Stimulated activated naive CD8-positive, alpha-beta T cell treated with anti-CD3 and anti-CD28 coated beads, Interleukin-15, Interleukin-2, amounts not matched to agents 100 ng/mL and 50 ng/mL, for 24 hours (primary cell): ENCODE measurements around the gene CENPX.
"Not testable (repeated sequence)": the region's sequence is repeated elsewhere in the genome, so short reads cannot be mapped to it uniquely, and the experiment has no call there.

Source experiments
- H3K27ac Mint-ChIP-seq: one replicate; pipeline ENCODE4 v1.8.0; 2021; ENCODE audit warnings: mild to moderate bottlenecking, mixed read lengths
- H3K27me3 Mint-ChIP-seq: one replicate; pipeline ENCODE4 v1.8.0; 2021; ENCODE audit warnings: mixed read lengths
- H3K36me3 Mint-ChIP-seq: one replicate; pipeline ENCODE4 v1.8.0; 2021; ENCODE audit warnings: low read depth, mixed read lengths
- H3K4me1 Mint-ChIP-seq: one replicate; pipeline ENCODE4 v1.8.0; 2021; ENCODE audit warnings: low read depth, mixed read lengths
- H3K4me3 Mint-ChIP-seq: one replicate; pipeline ENCODE4 v1.8.0; 2021; ENCODE audit warnings: mild to moderate bottlenecking, mixed read lengths
- H3K9me3 Mint-ChIP-seq: one replicate; pipeline ENCODE4 v1.8.0; 2021; ENCODE audit warnings: mixed read lengths

Gene CENPX

GRCh38 chr17:82050152-82050760, 27.6 kb upstream of the CENPX start:
- H3K4me3 Mint-ChIP-seq = peak overlapping the region; percentile 87
- H3K9me3 Mint-ChIP-seq = no peaks in the 10 kb centered on the region
- H3K4me1 Mint-ChIP-seq = peaks cover 18% of the 10 kb centered on the region
- no peak overlapping the region for H3K27ac Mint-ChIP-seq
- no peaks in the 10 kb centered on the region for H3K27me3 Mint-ChIP-seq
- H3K36me3 Mint-ChIP-seq = peaks cover 4% of the 10 kb centered on the region

DNA sequence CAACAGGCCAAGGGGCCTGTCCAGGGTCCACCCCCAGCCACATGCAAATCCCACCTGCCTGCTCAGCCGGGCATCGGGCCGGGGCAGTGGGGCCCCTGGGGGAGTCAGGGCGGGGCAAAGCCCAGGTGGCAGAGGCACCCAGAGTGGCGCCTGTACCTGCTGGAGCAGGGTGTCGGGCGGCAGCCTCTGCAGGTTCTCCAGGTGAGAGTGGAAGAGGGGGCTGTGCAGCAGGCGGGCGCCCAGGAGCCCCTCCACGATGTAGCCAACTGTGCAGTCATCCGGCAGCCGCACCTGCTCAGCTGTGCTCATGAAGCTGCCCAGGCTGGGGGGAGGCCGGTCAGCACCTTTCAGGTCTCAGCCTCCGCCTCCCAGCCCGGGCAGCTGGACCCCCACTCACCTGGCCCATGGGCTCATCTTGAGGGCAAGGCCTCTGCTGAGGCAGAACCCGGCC, 26.9 kb upstream of the CENPX start:
- Mint-ChIP-seq H3K4me3 (no peak overlapping the region), H3K27ac (no peak overlapping the region), H3K36me3 (no peaks in the 10 kb centered on the region), H3K9me3 (no peaks in the 10 kb centered on the region), H3K4me1 (peaks cover 18% of the 10 kb centered on the region), H3K27me3 (no peaks in the 10 kb centered on the region)

DNA sequence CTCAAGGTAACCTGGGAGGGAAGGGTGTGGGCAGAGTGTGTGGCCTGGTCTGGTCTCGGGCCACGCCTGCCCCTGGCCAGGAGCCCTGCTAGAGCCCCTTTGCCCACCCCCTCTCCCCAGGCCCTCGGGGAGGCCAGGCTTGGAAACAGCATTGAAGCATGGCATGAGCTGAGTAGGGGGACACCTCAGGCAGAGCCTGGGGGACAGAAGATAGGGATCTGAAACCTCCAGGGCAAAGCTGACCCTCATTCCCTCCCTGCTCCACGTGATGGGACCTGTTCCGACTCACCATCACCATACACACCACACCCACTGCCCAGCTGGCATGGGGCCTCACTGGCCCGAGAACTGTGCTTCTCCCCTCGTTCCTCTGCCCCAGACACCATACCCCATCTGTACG, 26.4 kb upstream of the CENPX start:
- H3K27ac Mint-ChIP-seq = no peak overlapping the region
- H3K4me1 Mint-ChIP-seq = peaks cover 18% of the 10 kb centered on the region
- H3K9me3 Mint-ChIP-seq = no peaks in the 10 kb centered on the region
- no peaks in the 10 kb centered on the region for H3K27me3 Mint-ChIP-seq
- no peaks in the 10 kb centered on the region for H3K36me3 Mint-ChIP-seq
- no peak overlapping the region for H3K4me3 Mint-ChIP-seq

DNA sequence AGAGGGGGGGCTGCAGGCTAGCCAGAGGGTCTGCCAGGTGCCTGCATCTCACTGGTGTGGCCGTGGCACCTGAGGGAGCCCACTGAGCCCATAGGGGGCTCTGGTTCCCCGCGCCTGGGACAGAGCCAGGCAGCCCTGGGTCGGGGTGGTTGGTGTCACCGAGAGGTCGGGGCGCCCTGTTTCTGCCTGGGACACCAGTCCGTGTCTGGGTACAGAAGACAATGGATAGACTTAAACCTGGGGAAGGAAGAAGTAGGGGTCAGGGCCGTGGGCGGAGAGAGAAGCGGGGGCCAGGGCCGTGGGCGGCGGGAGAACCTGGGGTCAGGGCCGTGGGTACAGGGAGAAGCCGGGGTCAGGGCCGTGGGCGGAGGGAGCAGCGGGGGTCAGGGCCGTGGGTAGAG, 25.9 kb upstream of the CENPX start:
- H3K4me1 Mint-ChIP-seq = peaks cover 17% of the 10 kb centered on the region
- no peak overlapping the region for H3K4me3 Mint-ChIP-seq
- no peak overlapping the region for H3K27ac Mint-ChIP-seq
- no peaks in the 10 kb centered on the region for H3K36me3 Mint-ChIP-seq
- no peaks in the 10 kb centered on the region for H3K9me3 Mint-ChIP-seq
- no peaks in the 10 kb centered on the region for H3K27me3 Mint-ChIP-seq

- H3K27ac Mint-ChIP-seq = no peak overlapping the region
- no peaks in the 10 kb centered on the region for H3K27me3 Mint-ChIP-seq
- no peak overlapping the region for H3K4me3 Mint-ChIP-seq
- H3K9me3 Mint-ChIP-seq = no peaks in the 10 kb centered on the region
- H3K4me1 Mint-ChIP-seq = peaks cover 12% of the 10 kb centered on the region
- H3K36me3 Mint-ChIP-seq = no peaks in the 10 kb centered on the region
These were observed 25.4 kb upstream of the CENPX start for GRCh38 chr17:82047914-82048570.

DNA sequence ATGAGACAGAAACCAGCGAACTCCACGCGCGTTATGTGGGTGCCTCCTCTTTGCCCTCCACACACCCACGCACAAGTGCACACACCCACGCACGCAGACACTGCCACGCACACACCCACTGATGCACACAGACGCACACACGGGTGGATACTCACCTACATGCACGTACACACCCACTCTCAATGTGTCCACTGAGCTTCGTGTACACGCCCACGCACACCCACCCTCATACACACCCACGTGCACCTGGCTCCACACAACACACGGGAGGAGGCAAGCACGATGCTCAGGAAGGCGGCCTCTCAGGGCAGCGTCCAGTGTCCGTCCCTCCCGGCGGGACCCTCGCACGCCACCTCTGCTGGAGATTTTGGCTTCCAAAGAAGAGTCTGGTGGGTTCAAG, 24.7 kb upstream of the CENPX start:
- no peak overlapping the region for H3K4me3 Mint-ChIP-seq
- H3K9me3 Mint-ChIP-seq = no peaks in the 10 kb centered on the region
- peaks cover 7% of the 10 kb centered on the region for H3K4me1 Mint-ChIP-seq
- no peaks in the 10 kb centered on the region for H3K27me3 Mint-ChIP-seq
- no peaks in the 10 kb centered on the region for H3K36me3 Mint-ChIP-seq
- H3K27ac Mint-ChIP-seq = no peak overlapping the region

DNA sequence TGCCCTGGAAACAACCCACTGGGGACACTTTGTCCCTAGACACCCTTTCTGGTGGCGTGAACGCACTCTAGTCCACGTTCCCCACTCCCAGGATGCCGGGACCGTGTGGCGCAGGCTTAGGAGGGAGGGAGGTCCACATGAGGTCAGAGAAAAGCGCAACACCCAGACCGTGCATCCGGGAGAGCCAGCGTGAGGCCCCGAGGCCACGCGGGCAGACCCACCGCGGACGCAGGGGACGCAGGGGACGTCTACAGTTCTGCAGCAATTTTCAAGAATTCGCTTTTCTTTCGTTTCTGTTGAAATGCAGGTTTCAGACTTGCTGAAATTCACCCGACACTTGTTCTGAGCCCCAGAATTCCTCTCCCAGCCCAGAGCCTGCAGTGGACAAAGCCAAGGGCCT, 24.2 kb upstream of the CENPX start:
- Mint-ChIP-seq H3K9me3 (no peaks in the 10 kb centered on the region), H3K27ac (no peak overlapping the region), H3K4me3 (no peak overlapping the region), H3K36me3 (no peaks in the 10 kb centered on the region), H3K27me3 (no peaks in the 10 kb centered on the region), H3K4me1 (peaks cover 7% of the 10 kb centered on the region)

DNA sequence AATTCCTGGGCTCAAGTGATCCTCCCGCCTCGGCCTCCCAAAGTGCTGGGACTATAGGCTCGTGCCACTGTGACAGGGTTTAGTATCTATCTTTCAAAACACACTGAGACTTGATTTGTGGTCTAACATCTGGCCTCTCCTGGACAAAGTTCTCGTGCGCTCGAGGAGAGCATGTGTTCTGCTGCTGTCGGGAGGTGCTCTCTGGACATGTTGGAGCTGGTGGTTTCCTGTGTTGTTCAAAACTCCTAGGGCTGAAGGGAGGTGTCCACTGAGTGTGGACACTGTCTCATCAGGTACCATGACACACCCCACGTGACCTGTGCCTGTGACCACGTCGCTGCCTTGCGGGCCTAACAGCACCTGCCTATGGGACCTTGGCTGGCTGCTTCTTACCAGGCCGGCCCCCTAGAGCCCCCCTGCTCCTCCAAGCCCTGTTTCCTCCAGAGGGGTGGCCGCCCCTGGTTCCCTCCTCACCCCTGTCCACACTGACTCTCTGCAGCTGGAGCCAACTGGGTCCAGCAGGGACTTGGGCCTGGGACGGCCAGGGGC, 23.3 kb upstream of the CENPX start:
- no peaks in the 10 kb centered on the region for H3K27me3 Mint-ChIP-seq
- no peak overlapping the region for H3K4me3 Mint-ChIP-seq
- no peak overlapping the region for H3K27ac Mint-ChIP-seq
- peaks cover 7% of the 10 kb centered on the region for H3K4me1 Mint-ChIP-seq
- no peaks in the 10 kb centered on the region for H3K9me3 Mint-ChIP-seq
- H3K36me3 Mint-ChIP-seq = no peaks in the 10 kb centered on the region

- Mint-ChIP-seq H3K4me3 (no peak overlapping the region), H3K27ac (no peak overlapping the region)
These were observed 20.8 kb upstream of the CENPX start for GRCh38 chr17:82043507-82043906.

GRCh38 chr17:82042649-82043048, 20.0 kb upstream of the CENPX start:
- Mint-ChIP-seq H3K9me3 (no peaks in the 10 kb centered on the region), H3K27ac (no peak overlapping the region), H3K27me3 (no peaks in the 10 kb centered on the region), H3K36me3 (no peaks in the 10 kb centered on the region), H3K4me3 (no peak overlapping the region), H3K4me1 (peaks cover 12% of the 10 kb centered on the region)

More at GRCh38 chr17:82043507-82043906, 20.8 kb upstream of the CENPX start:
- Mint-ChIP-seq H3K36me3 (no peaks in the 10 kb centered on the region), H3K4me1 (peaks cover 7% of the 10 kb centered on the region), H3K9me3 (no peaks in the 10 kb centered on the region), H3K27me3 (no peaks in the 10 kb centered on the region)

DNA sequence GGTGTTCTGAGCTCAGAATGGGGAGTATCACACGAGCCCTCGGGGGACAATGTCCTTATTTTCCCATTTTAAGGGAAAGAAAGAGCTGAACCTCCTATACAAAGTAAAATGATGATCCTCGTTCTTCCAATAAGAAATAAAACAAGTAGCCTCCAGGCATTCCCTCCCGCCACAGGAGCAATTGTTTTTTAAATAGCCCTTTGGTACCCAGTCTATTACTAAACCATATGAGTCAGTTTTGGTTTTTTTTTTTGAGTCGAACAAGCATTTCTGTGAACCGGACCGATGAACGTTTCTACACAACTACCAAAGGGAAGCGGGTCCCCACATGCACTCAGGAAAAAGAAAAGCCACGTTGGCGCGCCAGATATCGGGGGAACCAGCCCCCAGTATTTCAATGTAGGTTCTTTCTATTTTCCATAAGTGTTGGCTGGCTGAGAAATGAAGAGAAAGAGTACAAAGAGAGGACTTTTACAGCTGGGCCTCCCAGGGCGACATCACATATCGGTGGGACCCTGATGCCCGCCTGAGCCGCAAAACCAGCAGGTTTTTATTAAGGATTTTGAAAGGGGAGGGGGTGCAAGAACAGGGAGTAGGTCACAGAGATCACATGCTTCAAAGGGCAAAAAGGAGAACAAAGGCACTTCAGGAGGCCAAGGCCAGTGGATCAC, 18.6 kb upstream of the CENPX start:
- H3K4me1 Mint-ChIP-seq = peaks cover 14% of the 10 kb centered on the region
- H3K36me3 Mint-ChIP-seq = no peaks in the 10 kb centered on the region
- H3K4me3 Mint-ChIP-seq = no peak overlapping the region
- no peak overlapping the region for H3K27ac Mint-ChIP-seq
- H3K9me3 Mint-ChIP-seq = no peaks in the 10 kb centered on the region
- no peaks in the 10 kb centered on the region for H3K27me3 Mint-ChIP-seq

DNA sequence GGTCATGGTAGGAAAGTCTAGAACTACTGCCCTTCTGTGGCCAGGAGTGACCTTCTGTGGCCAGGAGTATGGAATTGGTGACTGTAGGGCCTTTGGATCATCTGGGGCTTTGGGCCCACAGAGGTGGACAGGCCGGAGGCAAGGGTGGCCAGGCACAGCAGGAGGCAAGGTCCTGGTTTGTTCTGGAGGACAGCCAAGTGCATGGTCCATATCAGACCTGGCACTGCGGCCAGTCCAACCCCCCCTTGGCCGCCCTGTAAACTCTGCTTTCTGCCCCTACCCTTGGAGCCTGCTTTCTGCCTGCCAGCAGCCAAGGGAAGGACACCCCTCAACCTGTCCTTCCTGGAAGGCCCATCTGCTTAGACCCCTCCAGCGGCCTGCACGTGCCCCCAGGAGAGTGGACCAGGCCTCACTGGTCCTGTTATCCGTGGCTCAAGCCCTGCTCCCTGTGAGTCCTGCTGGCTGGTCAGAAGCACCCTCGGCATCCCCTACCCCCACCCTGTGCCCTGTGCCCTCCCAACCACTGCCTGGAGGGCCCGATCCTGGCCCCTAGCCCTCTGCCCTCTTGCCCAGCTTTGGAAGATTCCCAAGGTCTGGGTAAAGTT, 17.1 kb upstream of the CENPX start:
- no peak overlapping the region for H3K4me3 Mint-ChIP-seq
- H3K9me3 Mint-ChIP-seq = no peaks in the 10 kb centered on the region
- H3K4me1 Mint-ChIP-seq = peaks cover 20% of the 10 kb centered on the region
- H3K27ac Mint-ChIP-seq = no peak overlapping the region
- H3K27me3 Mint-ChIP-seq = no peaks in the 10 kb centered on the region
- no peaks in the 10 kb centered on the region for H3K36me3 Mint-ChIP-seq

DNA sequence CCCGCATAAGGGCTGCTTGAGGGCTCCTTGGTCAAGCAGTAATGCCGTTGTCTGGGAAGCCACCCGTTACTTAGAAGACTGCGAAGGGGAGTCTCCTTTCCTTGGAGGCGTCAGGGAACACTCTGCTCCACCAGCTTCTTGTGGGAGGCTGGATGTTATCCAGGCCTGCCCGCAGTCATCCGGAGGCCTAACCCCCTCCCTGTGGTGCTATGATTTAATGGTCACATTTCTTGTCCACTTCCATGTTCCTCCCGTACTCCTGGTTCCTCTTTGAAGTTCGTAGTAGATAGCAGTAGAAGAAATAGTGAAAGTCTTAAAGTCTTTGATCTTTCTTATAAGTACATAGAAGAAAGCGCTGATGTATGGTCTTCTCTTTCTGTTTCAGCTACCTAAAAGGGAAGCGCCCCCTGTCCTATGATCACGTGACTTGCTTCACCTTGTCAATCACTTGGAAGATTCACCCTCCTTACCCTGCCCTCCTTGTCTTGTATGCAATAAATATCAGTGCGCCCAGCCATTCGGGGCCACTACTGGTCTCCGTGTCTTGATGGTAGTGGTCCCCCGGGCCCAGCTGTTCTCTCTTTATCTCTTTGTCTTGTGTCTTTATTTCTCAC, 16.2 kb upstream of the CENPX start:
- H3K36me3 Mint-ChIP-seq, H3K27ac Mint-ChIP-seq, H3K4me3 Mint-ChIP-seq, H3K9me3 Mint-ChIP-seq, H3K27me3 Mint-ChIP-seq: not testable (repeated sequence)
- H3K4me1 Mint-ChIP-seq = peaks cover 20% of the 10 kb centered on the region

- H3K4me1 Mint-ChIP-seq = peaks cover 20% of the 10 kb centered on the region
- H3K4me3 Mint-ChIP-seq = peak overlapping the region; percentile 75
- no peaks in the 10 kb centered on the region for H3K9me3 Mint-ChIP-seq
- H3K27ac Mint-ChIP-seq = peak overlapping the region; percentile 86
- H3K27me3 Mint-ChIP-seq = no peaks in the 10 kb centered on the region
- no peaks in the 10 kb centered on the region for H3K36me3 Mint-ChIP-seq
These were observed 15.2 kb upstream of the CENPX start for GRCh38 chr17:82037889-82038195.
